D721Med (cell line): ENCODE measurements around the gene HIVEP1.

ENCODE experiments used
- DNase-seq: peaks from one replicate; pipeline ENCODE4 v3.0.0; 2011; ENCODE audit warnings: low spot score; ENCODE audit not compliant: insufficient read length
- FAIRE-seq: peaks from 2 replicates; lab custom pipeline; 2011; peaks lifted over from hg19 to GRCh38; lab: Jason Lieb, UNC
- CTCF ChIP-seq: IDR thresholded peaks from 2 replicates; pipeline ENCODE4 v1.5.1; 2012; ENCODE audit warnings: mild to moderate bottlenecking, control low read depth; ENCODE audit not compliant: insufficient read depth; ENCODE audit errors: missing control alignments

HIVEP1 gene

GRCh38 chr6:12062605-12063004, 50.5 kb downstream of the HIVEP1 start:
- no peak for DNase-seq
- FAIRE-seq: no peak

GRCh38 chr6:12064131-12064530, 52.0 kb downstream of the HIVEP1 start:
- no peak for TF ChIP-seq CTCF
- FAIRE-seq (no peak), DNase-seq (no peak)

More at GRCh38 chr6:12062605-12063004, 50.5 kb downstream of the HIVEP1 start:
- TF ChIP-seq CTCF: no peak

- DNase-seq: no peak
- no peak for FAIRE-seq
- no peak for TF ChIP-seq CTCF
Measured at GRCh38 chr6:12064538-12065071, 52.5 kb downstream of the HIVEP1 start.

GRCh38 chr6:12065321-12066140, 53.4 kb downstream of the HIVEP1 start:
- FAIRE-seq: no peak
- DNase-seq: no peak
- no peak for TF ChIP-seq CTCF

- TF ChIP-seq CTCF: no peak
- no peak for FAIRE-seq
- no peak for DNase-seq
Measured at GRCh38 chr6:12066297-12066696, 54.2 kb downstream of the HIVEP1 start.

- no peak for DNase-seq
- TF ChIP-seq CTCF: no peak
Measured at GRCh38 chr6:12068899-12069557, 56.9 kb downstream of the HIVEP1 start.

More at GRCh38 chr6:12068899-12069557, 56.9 kb downstream of the HIVEP1 start:
- FAIRE-seq: no peak
